GM12878 (cell line): Measurements from ENCODE around the gene COL5A3. TPM values are rescaled to one million over a fixed set of nuclear protein-coding genes. Genes with fewer than 3 reads are reported as not detected.

Source experiments
- BMI1 ChIP-seq: fragments of 450-650 bp; IDR thresholded peaks from 2 replicates; pipeline ENCODE4 v1.6.1; 2016; ENCODE audit warnings: mild to moderate bottlenecking, moderate library complexity, borderline replicate concordance
- CBFB ChIP-seq: IDR thresholded peaks from 2 replicates; pipeline ENCODE4 v1.6.1; 2016; ENCODE audit warnings: antibody characterized with exemption, low read depth
- DPF2 ChIP-seq: fragments of 450-650 bp; IDR thresholded peaks from 2 replicates; pipeline ENCODE4 v1.6.1; 2017; ENCODE audit warnings: mild to moderate bottlenecking
- E2F8 ChIP-seq: fragments of 450-650 bp; IDR thresholded peaks from 2 replicates; pipeline ENCODE4 v1.6.1; 2018; ENCODE audit warnings: mild to moderate bottlenecking, low read depth, moderate library complexity; ENCODE audit not compliant: partially characterized antibody
- FOS ChIP-seq: IDR thresholded peaks from 3 replicates; pipeline ENCODE4 v1.6.1; 2011; ENCODE audit warnings: borderline replicate concordance; ENCODE audit not compliant: insufficient read length; ENCODE audit errors: extremely low read depth
- FOXK2 ChIP-seq: fragments of 450-650 bp; IDR thresholded peaks from 2 replicates; pipeline ENCODE4 v1.6.1; 2017; ENCODE audit warnings: mild to moderate bottlenecking, moderate library complexity
- GABPA ChIP-seq: IDR thresholded peaks from 2 replicates; pipeline ENCODE4 v1.6.1; 2014; ENCODE audit warnings: antibody characterized with exemption, low read depth, mild to moderate bottlenecking, inconsistent platforms
- HDAC6 ChIP-seq: fragments of 200-600 bp; sonication (generic); IDR thresholded peaks from one replicate; pipeline ENCODE4 v1.8.0; 2017; ENCODE audit warnings: antibody characterized with exemption; ENCODE audit not compliant: unreplicated experiment
- JUND ChIP-seq: IDR thresholded peaks from 2 replicates; pipeline ENCODE4 v1.6.1; 2012; ENCODE audit warnings: low read depth, mild to moderate bottlenecking, low read length, improper control_type of control experiment, moderate library complexity
- KLF5 ChIP-seq: fragments of 450-650 bp; IDR thresholded peaks from 2 replicates; pipeline ENCODE4 v1.6.1; 2014; ENCODE audit warnings: mild to moderate bottlenecking; ENCODE audit not compliant: partially characterized antibody
- MTA2 ChIP-seq: fragments of 450-650 bp; IDR thresholded peaks from 2 replicates; pipeline ENCODE4 v1.6.1; 2016; ENCODE audit warnings: low read depth, mild to moderate bottlenecking, moderate library complexity
- MXI1 ChIP-seq: fragments of 150-350 bp; IDR thresholded peaks from 2 replicates; pipeline ENCODE4 v1.6.1; 2011; ENCODE audit warnings: low read depth, mild to moderate bottlenecking, inconsistent platforms, low read length, improper control_type of control experiment
- NR2C2 ChIP-seq: IDR thresholded peaks from 2 replicates; pipeline ENCODE4 v1.6.1; 2011; ENCODE audit warnings: borderline replicate concordance, low read depth; ENCODE audit not compliant: control insufficient read depth, insufficient read length
- NRF1 ChIP-seq: conservative IDR thresholded peaks from 2 replicates; pipeline ENCODE4 v1.6.1; 2011; ENCODE audit warnings: mild to moderate bottlenecking, low read depth, low read length, improper control_type of control experiment
- PBX3 ChIP-seq: IDR thresholded peaks from 2 replicates; pipeline ENCODE4 v1.6.1; 2011; ENCODE audit warnings: mild to moderate bottlenecking, low read depth, low read length, moderate library complexity; ENCODE audit not compliant: insufficient replicate concordance
- SIN3A ChIP-seq: IDR thresholded peaks from 2 replicates; pipeline ENCODE4 v1.6.1; 2012; ENCODE audit warnings: low read depth, low read length, improper control_type of control experiment
- SMAD1 ChIP-seq: fragments of 450-650 bp; IDR thresholded peaks from 2 replicates; pipeline ENCODE4 v1.6.1; 2018; ENCODE audit warnings: mild to moderate bottlenecking, low read depth; ENCODE audit not compliant: partially characterized antibody
- STAT1 ChIP-seq: fragments of 450-650 bp; conservative IDR thresholded peaks from 2 replicates; pipeline ENCODE4 v1.6.1; 2014; ENCODE audit warnings: antibody characterized with exemption, mild to moderate bottlenecking
- TCF3 ChIP-seq: IDR thresholded peaks from 2 replicates; pipeline ENCODE4 v1.6.1; 2012; ENCODE audit warnings: low read depth, mild to moderate bottlenecking, low read length, borderline replicate concordance; ENCODE audit not compliant: insufficient read depth
- USF2 ChIP-seq: IDR thresholded peaks from 2 replicates; pipeline ENCODE4 v1.6.1; 2011; ENCODE audit warnings: low read depth, low read length, improper control_type of control experiment, borderline replicate concordance
- YBX1 ChIP-seq: fragments of 450-650 bp; IDR thresholded peaks from 2 replicates; pipeline ENCODE4 v1.6.1; 2016; ENCODE audit warnings: antibody characterized with exemption
- ZBTB11 ChIP-seq: fragments of 450-650 bp; formaldehyde crosslinking; IDR thresholded peaks from 2 replicates; pipeline ENCODE4 v1.5.0; 2022; ENCODE audit warnings: mild to moderate bottlenecking, missing genetic modification characterization
- polyA plus RNA-seq, 11 experiments: library from polyadenylated mRNA; depleted of rRNA in 4 of 11; unstranded in 6 of 11; stranded (reverse) in 5 of 11; fragments of >200 nt; fragmentation: Nextera tagmentation in 4 of 11; fragmentation: Illumina TruSeq in 1 of 11; extraction: Ambion mirVana in 4 of 11; extraction: Trizol in 1 of 11; gene quantifications; 1 replicate in 1 of 11; 2 replicates in 10 of 11; pipeline versions ENCODE4 v1.2.1 to v1.2.3, GENCODE V29; 2011 to 2016; ENCODE audit warnings: inconsistent platforms in 2 of 11, missing spikeins in 2 of 11, low read depth in 1 of 11
- total RNA-seq, 4 experiments: library from RNA; depleted of rRNA in 3 of 4; stranded (reverse); fragments of >200 nt in 3 of 4; fragmentation: Illumina TruSeq in 1 of 4; extraction: Trizol in 1 of 4; gene quantifications; 2 replicates each; pipeline versions ENCODE4 v1.2.1 to v1.2.3, GENCODE V29; 2013 to 2021

The COL5A3 gene
- total and polyA plus RNA-seq, 10 of the 15 experiments (the other 5 are each of a cell fraction or from before 2014, with no cell fraction given), result under 0.01 to 8.3 (median 0.10) TPM; not detected in 2

GRCh38 chr19:9934132-9934950 is 76.0 kb downstream of the COL5A3 start (continued):
- 0 out of 2 replicates have a peak, but pooled peaks have one; percentile 35 for TF ChIP-seq MXI1
- TF ChIP-seq MTA2, result no peak
- no peak for TF ChIP-seq E2F8
- TF ChIP-seq CBFB, result no peak
- no peak for TF ChIP-seq KLF5
- TF ChIP-seq USF2, result no peak
- TF ChIP-seq PBX3, result no peak
- TF ChIP-seq JUND, result peak; percentile 30; the same call in 1 of the 2 replicates
- TF ChIP-seq GABPA, result no peak
- no peak for TF ChIP-seq ZBTB11 (CRISPR knock-in tag)
- no peak for TF ChIP-seq SIN3A
- TF ChIP-seq YBX1, result no peak
- TF ChIP-seq NR2C2, result no peak
- no peak for TF ChIP-seq TCF3
- TF ChIP-seq DPF2, result no peak
- no peak for TF ChIP-seq BMI1
- no peak for TF ChIP-seq STAT1
- no peak for TF ChIP-seq SMAD1
- no peak for TF ChIP-seq HDAC6
- TF ChIP-seq NRF1, result no peak
- TF ChIP-seq FOXK2, result no peak
- no peak for TF ChIP-seq FOS
